NB4 (cell line): ENCODE measurements around the gene UTS2B.

Experiments
- MAX ChIP-seq: IDR thresholded peaks from 2 replicates; pipeline ENCODE4 v1.6.1; 2011; ENCODE audit warnings: low read depth, low read length
- MYC ChIP-seq: IDR thresholded peaks from 2 replicates; pipeline ENCODE4 v1.6.1; 2011; ENCODE audit warnings: low read depth, low read length
- POLR2A ChIP-seq: IDR thresholded peaks from 2 replicates; pipeline ENCODE4 v1.6.1; 2011; ENCODE audit warnings: mild to moderate bottlenecking; ENCODE audit not compliant: insufficient read length; ENCODE audit errors: extremely low read depth
- TF ChIP-seq, protein P1 (sequence below): IDR thresholded peaks from one replicate; pipeline ENCODE4 v1.5.1; 2012; ENCODE audit warnings: low read depth, low read length

GRCh38 chr3:191262650-191263049 lies 67.7 kb downstream of the UTS2B start:
- TF ChIP-seq, protein P1, sequence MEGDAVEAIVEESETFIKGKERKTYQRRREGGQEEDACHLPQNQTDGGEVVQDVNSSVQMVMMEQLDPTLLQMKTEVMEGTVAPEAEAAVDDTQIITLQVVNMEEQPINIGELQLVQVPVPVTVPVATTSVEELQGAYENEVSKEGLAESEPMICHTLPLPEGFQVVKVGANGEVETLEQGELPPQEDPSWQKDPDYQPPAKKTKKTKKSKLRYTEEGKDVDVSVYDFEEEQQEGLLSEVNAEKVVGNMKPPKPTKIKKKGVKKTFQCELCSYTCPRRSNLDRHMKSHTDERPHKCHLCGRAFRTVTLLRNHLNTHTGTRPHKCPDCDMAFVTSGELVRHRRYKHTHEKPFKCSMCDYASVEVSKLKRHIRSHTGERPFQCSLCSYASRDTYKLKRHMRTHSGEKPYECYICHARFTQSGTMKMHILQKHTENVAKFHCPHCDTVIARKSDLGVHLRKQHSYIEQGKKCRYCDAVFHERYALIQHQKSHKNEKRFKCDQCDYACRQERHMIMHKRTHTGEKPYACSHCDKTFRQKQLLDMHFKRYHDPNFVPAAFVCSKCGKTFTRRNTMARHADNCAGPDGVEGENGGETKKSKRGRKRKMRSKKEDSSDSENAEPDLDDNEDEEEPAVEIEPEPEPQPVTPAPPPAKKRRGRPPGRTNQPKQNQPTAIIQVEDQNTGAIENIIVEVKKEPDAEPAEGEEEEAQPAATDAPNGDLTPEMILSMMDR = no peak
- TF ChIP-seq POLR2A = no peak
- no peak for TF ChIP-seq MYC
- no peak for TF ChIP-seq MAX
